Mucosa of descending colon (tissue), 3 donors: ENCODE results near the gene CREB3. TPM values are rescaled to one million over a fixed set of nuclear protein-coding genes. Genes with fewer than 3 reads are reported as not detected.

ENCODE experiments used
- ATAC-seq: fragments of 200-7000 bp; cut with Tn5 transposase; one replicate; pipeline ENCODE4 v1.9.1; 2020; ENCODE audit warnings: mild to moderate bottlenecking, moderate library complexity
- DNase-seq, 3 donors: peaks; one replicate each; pipeline ENCODE4 v3.0.0-alpha.2; 2020
- H3K36me3 ChIP-seq: fragments of 200-600 bp; one replicate; pipeline ENCODE4 v1.8.0; 2021; ENCODE audit warnings: low read depth, mild to moderate bottlenecking
- H3K4me1 ChIP-seq: fragments of 200-600 bp; one replicate; pipeline ENCODE4 v1.8.0; 2021; ENCODE audit warnings: low read depth, mild to moderate bottlenecking
- H3K4me3 ChIP-seq: fragments of 200-600 bp; one replicate; pipeline ENCODE4 v1.8.0; 2021; ENCODE audit warnings: mild to moderate bottlenecking
- H3K9me3 ChIP-seq: fragments of 200-600 bp; one replicate; pipeline ENCODE4 v1.8.0; 2021; ENCODE audit warnings: mild to moderate bottlenecking
- intact Hi-C, 2 donors: fragments of 100-400 bp; cut with DNase I in 1 of 2; cut with micrococcal nuclease in 1 of 2; formaldehyde crosslinking; loops; one replicate each; pipeline versions ENCODE4 v1.11.0 to v1.11.1; 2022; cut with DNase I, micrococcal nuclease
- total RNA-seq, 3 donors: library from RNA; stranded (reverse); fragmentation: NEBNext Ultra II Directional in 2 of 3; extraction: Animal tissue kit (Norgen Biotek cat#: 25700) in 2 of 3; gene quantifications; one replicate each; pipeline versions ENCODE4 v1.2.1 to v1.2.4, GENCODE V29; 2021 to 2023
- TF ChIP-seq, protein P1 (sequence below): fragments of 200-600 bp; IDR thresholded peaks from one replicate; pipeline ENCODE4 v1.8.0; 2022; ENCODE audit warnings: antibody characterized with exemption, mild to moderate bottlenecking
- donor health status: DM: no; HTN: no; CAD: no; lungs with moderate emphysema.
- donor health status: DM: no; HTN: no; CAD: no.
- donor health status: DM: no; HTN: yes; CAD: no.

CREB3 gene
- total RNA-seq, 3 donors from 2014 or later = 28.2 to 47.7 (median 34.3) TPM

DNA sequence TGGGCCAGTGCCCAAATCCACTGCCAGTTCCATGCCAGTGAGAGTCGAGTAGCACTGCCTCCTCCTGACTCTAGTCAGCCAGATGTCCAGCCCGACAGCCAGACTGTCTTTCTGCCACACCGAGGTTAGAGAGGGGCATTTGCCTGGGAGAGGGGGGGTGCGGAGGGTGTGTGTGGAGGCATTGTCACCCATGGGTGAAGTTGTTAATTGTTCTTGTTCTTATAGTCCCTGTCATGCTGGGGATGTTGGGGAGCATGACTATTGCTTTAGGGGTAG, 17.7 kb downstream of the CREB3 start:
- H3K36me3 ChIP-seq = no peaks in the 10 kb centered on the region
- intact Hi-C loops = no loop called here
- DNase-seq = no peak

DNA sequence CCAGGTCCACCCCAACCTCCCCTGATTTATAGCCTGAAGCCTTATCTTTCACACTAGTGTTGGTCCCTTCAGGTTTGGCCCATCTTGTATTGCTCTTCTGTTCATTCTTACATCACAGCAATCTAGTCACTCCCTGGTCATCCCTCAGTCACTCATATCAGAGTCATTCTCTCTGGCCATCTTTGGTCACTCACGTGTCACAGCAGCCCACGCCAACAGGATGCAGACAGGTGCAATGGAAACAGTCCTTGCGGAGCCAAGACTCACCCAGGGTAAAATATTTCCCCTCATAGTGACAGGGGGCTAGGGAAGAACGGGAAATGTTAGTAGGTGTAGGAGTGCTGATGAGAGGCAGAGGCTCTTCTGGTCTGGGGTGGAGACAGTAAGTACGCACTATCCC, 21.0 kb downstream of the CREB3 start:
- no peaks in the 10 kb centered on the region for H3K9me3 ChIP-seq
- no peaks in the 10 kb centered on the region for H3K36me3 ChIP-seq
- TF ChIP-seq, protein P1, sequence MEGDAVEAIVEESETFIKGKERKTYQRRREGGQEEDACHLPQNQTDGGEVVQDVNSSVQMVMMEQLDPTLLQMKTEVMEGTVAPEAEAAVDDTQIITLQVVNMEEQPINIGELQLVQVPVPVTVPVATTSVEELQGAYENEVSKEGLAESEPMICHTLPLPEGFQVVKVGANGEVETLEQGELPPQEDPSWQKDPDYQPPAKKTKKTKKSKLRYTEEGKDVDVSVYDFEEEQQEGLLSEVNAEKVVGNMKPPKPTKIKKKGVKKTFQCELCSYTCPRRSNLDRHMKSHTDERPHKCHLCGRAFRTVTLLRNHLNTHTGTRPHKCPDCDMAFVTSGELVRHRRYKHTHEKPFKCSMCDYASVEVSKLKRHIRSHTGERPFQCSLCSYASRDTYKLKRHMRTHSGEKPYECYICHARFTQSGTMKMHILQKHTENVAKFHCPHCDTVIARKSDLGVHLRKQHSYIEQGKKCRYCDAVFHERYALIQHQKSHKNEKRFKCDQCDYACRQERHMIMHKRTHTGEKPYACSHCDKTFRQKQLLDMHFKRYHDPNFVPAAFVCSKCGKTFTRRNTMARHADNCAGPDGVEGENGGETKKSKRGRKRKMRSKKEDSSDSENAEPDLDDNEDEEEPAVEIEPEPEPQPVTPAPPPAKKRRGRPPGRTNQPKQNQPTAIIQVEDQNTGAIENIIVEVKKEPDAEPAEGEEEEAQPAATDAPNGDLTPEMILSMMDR = no peak
- DNase-seq (no peak), ATAC-seq (no peak)
- peaks cover 28% of the 10 kb centered on the region for H3K4me1 ChIP-seq
- intact Hi-C loops = no loop called here
- no peak overlapping the region for H3K4me3 ChIP-seq

More for the DNA sequence above, 17.7 kb downstream of the CREB3 start:
- TF ChIP-seq, protein P1 = no peak
- no peaks in the 10 kb centered on the region for H3K9me3 ChIP-seq
- H3K4me1 ChIP-seq = peaks cover 33% of the 10 kb centered on the region
- no peak overlapping the region for H3K4me3 ChIP-seq
- no peak for ATAC-seq

DNA sequence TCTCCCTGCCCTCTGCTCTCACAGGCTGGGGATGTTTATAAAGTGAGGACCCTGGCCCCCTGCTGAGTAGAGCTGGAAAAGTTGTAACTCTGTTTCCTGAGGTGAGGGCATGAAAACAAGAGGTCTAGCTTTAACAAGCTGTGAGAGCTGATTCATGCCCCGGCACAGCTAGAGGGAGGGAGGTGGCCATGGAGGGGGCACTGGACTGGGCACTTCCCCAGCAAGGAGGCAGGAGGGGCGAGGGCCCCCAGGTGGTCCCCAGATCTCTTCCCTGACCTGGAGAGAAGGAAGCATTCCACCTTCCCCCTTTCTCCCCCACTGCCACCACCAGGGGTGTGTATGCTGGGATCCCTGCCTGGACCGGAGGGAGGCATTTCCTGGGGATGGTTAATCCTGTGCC, 21.8 kb downstream of the CREB3 start, which contains the start of gene MSMP:
Gene MSMP (minus strand): TSS at position 13 of the 400 bp plus-strand sequence. CDS start 147 bp downstream, outside the sequence.
- TF ChIP-seq, protein P1 = no peak
- DNase-seq = no peak
- intact Hi-C loops = no loop called here
- Histone ChIP-seq H3K36me3 (no peaks in the 10 kb centered on the region), H3K9me3 (no peaks in the 10 kb centered on the region), H3K4me1 (peaks cover 32% of the 10 kb centered on the region), H3K4me3 (no peak within 1 kb of the TSS)
- ATAC-seq = no peak

DNA sequence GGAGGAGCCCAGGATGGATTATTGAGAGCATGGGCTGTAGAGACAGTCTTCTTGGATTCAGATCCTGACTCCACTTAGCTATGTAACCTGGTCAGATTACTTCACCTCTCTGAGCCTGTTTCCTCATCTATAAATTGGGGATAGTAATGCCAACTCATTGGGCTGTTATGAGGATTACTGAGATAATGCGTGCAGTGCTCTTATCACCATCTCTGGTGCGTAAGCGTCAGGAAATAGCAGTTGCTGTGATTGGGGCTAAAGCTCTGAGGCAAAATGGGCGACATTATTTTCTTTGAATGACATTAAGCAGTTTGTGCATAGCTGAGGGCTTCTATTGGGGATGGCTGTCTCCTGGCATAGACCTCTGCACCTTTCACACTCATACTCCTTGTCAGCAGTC, 22.6 kb downstream of the CREB3 start:
- no peak for ATAC-seq
- Histone ChIP-seq H3K4me3 (no peak overlapping the region), H3K9me3 (no peaks in the 10 kb centered on the region), H3K4me1 (peaks cover 27% of the 10 kb centered on the region), H3K36me3 (no peaks in the 10 kb centered on the region)
- intact Hi-C loops = no loop called here
- DNase-seq = no peak
- TF ChIP-seq, protein P1 = no peak

DNA sequence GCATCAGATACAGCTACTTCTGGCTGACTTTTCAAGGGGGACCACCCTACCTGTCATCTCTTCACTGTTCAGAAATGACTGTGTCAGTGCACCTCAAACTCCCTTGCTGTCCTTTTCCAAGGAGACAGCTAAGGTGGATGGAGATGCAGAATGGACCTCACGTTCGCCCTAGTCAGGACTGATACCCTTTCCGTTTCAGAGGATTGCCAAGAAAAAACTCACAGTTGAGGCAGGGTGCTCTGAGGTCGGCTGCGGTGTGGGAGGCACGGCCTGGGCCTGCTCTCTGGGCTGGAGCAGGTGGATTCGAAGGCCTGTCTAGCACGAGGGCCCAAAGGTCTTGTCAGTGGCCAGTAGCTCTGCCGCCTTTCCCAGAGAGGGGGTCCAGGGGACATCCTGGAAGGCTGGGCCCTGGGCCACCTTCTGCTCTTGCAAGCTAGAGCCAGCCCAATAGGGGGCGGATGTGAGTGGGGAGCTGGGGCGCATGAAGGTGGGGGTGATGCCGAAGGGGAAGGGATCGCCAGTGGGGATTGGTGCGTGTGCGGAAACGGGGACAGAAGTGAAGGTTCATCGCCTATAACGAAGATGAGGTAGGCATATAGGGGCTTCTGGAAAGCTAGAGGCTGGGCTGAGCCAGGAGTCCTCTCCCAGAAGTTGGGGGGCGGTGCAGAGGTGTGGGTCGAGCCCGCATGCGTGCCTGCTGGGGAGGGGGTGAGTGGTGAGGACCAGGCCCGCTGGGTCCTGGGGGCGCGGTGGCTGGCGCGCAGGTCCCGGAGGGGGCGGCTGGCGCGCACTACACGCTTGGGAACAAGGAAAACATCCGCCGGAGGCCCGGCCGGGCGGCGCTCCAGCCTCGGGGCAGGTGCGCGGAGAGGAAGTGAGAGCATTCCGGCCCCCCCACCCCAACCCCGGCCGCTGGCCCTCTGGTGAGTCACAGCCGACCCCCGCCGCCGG, 24.1 kb downstream of the CREB3 start:
- Histone ChIP-seq H3K4me1 (peaks cover 19% of the 10 kb centered on the region), H3K36me3 (no peaks in the 10 kb centered on the region), H3K9me3 (no peaks in the 10 kb centered on the region), H3K4me3 (peak overlapping the region; percentile 22)
- DNase-seq = peak; percentile 84 to 91 (median 87)
- intact Hi-C loops = no loop called here
- ATAC-seq = peak; percentile 87
- TF ChIP-seq, protein P1 = peak; percentile 76
